ENCODE measurements around the gene SLC39A7. TPM values are rescaled to one million over a fixed set of nuclear protein-coding genes. Genes with fewer than 3 reads are reported as not detected.

The SLC39A7 gene
- total and polyA plus RNA-seq, 2 of the 13 experiments (the other 11 are each of a cell fraction or from before 2014, with no cell fraction given), result 142 to 229 TPM

DNA sequence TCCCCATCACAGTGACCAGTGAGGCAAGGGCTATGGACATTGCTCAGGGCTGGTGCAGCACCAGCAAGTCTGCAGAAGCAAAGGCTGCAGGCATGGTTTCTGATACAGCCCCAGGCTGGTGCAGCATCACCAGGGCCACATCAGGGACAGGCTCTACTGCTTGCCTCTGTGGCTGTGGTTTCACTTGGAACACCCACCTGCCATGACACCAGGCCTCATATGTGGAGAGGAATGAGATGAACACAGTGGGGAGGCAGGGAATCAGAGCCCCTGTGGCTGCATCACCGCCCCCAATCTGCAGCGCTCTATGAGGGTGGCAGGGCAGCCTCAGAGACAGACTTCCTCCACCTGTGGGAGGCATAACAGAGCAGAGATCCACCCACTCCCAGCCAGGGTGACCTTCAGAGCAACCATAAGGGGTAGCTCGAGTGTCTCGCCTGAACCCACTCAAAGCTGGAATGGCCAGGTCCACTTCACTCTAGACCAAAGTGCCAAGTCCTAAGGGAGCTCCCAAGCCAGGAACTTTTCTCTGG, 15.5 kb downstream of the SLC39A7 start:
- Histone ChIP-seq H2AFZ (ENCODE audit: low read length) (no peak overlapping the region), H3K4me3 (replicated peaks in 1 of 3; ENCODE audit: insufficient read depth in 1 of 3, low read depth in 2 of 3, low read length in 3 of 3) (no peak overlapping the region), H4K20me1 (ENCODE audit: insufficient read depth, low read length) (no peaks in the 10 kb centered on the region), H3K27ac (ENCODE audit: extremely low read length, insufficient read depth, low read length) (no peak overlapping the region), H3K36me3 (replicated peaks in 1 of 2; ENCODE audit: control insufficient read depth in 1 of 2, insufficient read depth in 2 of 2, low read length in 2 of 2) (no peaks in the 10 kb centered on the region), H3K79me2 (ENCODE audit: insufficient read depth, low read length) (no peaks in the 10 kb centered on the region), H3K9ac (ENCODE audit: insufficient read depth, low read depth, low read length) (no peak overlapping the region), H3K4me1 (ENCODE audit: insufficient read depth, low read length) (peaks cover 20% of the 10 kb centered on the region), H3K9me3 (ENCODE audit: low read length) (no peaks in the 10 kb centered on the region), H3K27me3 (ENCODE audit: control insufficient read depth in 1 of 2, insufficient read depth in 2 of 2, low read length in 2 of 2) (peaks cover 9 to 52% of the 10 kb centered on the region in 2 experiments; a peak in 4 of 5 replicates), H3K4me2 (ENCODE audit: low read depth, low read length) (no peak overlapping the region)
- FAIRE-seq (no peak), DNase-seq (ENCODE audit: low spot score) (no peak), ATAC-seq (peak; percentile 34)
- intact Hi-C loops (cut with micrococcal nuclease; ENCODE audit: unreplicated experiment) (no loop called here), in situ Hi-C loops (cut with HindIII; ENCODE audit: extremely low pct_ligation_motif_present, low pct_unique_long_range_greater_than_20kb) (no loop called here)
- BruUV-seq (replicated peaks), result no TSS peak
- TF ChIP-seq ZNF670 (CRISPR knock-in tag; IDR thresholded peaks at IDR 0.05; ENCODE audit: borderline replicate concordance), result no peak
- TF ChIP-seq FOXA1 (IDR thresholded peaks at IDR 0.05), result no peak
- TF ChIP-seq FOXA1 (CRISPR knock-in tag; IDR thresholded peaks at IDR 0.05), result no peak
- no peak for TF ChIP-seq MEF2D (CRISPR knock-in tag; IDR thresholded peaks at IDR 0.05)
- no peak for TF ChIP-seq SRY (CRISPR knock-in tag; IDR thresholded peaks at IDR 0.05)
- no peak for TF ChIP-seq TOPORS (CRISPR knock-in tag; IDR thresholded peaks at IDR 0.05)
- TF ChIP-seq NCOA5 (CRISPR knock-in tag; IDR thresholded peaks at IDR 0.05), result no peak
- no peak for TF ChIP-seq ZSCAN12 (CRISPR knock-in tag; IDR thresholded peaks at IDR 0.05)
- TF ChIP-seq ASH2L (IDR thresholded peaks at IDR 0.05; ENCODE audit: insufficient read length, low read depth, low read length), result no peak
- TF ChIP-seq, protein P1, sequence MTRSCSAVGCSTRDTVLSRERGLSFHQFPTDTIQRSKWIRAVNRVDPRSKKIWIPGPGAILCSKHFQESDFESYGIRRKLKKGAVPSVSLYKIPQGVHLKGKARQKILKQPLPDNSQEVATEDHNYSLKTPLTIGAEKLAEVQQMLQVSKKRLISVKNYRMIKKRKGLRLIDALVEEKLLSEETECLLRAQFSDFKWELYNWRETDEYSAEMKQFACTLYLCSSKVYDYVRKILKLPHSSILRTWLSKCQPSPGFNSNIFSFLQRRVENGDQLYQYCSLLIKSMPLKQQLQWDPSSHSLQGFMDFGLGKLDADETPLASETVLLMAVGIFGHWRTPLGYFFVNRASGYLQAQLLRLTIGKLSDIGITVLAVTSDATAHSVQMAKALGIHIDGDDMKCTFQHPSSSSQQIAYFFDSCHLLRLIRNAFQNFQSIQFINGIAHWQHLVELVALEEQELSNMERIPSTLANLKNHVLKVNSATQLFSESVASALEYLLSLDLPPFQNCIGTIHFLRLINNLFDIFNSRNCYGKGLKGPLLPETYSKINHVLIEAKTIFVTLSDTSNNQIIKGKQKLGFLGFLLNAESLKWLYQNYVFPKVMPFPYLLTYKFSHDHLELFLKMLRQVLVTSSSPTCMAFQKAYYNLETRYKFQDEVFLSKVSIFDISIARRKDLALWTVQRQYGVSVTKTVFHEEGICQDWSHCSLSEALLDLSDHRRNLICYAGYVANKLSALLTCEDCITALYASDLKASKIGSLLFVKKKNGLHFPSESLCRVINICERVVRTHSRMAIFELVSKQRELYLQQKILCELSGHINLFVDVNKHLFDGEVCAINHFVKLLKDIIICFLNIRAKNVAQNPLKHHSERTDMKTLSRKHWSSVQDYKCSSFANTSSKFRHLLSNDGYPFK (CRISPR knock-in tag; IDR thresholded peaks at IDR 0.05; ENCODE audit: borderline replicate concordance), result no peak
- TF ChIP-seq NFYC (CRISPR knock-in tag; IDR thresholded peaks at IDR 0.05), result no peak
- no peak for TF ChIP-seq ZFP37 (CRISPR knock-in tag; IDR thresholded peaks at IDR 0.05; ENCODE audit: borderline replicate concordance)
- no peak for TF ChIP-seq SMARCE1 (IDR thresholded peaks at IDR 0.05; ENCODE audit: borderline replicate concordance)
- no peak for TF ChIP-seq TCF7 (IDR thresholded peaks at IDR 0.05; ENCODE audit: low read depth)
- TF ChIP-seq, protein P2, sequence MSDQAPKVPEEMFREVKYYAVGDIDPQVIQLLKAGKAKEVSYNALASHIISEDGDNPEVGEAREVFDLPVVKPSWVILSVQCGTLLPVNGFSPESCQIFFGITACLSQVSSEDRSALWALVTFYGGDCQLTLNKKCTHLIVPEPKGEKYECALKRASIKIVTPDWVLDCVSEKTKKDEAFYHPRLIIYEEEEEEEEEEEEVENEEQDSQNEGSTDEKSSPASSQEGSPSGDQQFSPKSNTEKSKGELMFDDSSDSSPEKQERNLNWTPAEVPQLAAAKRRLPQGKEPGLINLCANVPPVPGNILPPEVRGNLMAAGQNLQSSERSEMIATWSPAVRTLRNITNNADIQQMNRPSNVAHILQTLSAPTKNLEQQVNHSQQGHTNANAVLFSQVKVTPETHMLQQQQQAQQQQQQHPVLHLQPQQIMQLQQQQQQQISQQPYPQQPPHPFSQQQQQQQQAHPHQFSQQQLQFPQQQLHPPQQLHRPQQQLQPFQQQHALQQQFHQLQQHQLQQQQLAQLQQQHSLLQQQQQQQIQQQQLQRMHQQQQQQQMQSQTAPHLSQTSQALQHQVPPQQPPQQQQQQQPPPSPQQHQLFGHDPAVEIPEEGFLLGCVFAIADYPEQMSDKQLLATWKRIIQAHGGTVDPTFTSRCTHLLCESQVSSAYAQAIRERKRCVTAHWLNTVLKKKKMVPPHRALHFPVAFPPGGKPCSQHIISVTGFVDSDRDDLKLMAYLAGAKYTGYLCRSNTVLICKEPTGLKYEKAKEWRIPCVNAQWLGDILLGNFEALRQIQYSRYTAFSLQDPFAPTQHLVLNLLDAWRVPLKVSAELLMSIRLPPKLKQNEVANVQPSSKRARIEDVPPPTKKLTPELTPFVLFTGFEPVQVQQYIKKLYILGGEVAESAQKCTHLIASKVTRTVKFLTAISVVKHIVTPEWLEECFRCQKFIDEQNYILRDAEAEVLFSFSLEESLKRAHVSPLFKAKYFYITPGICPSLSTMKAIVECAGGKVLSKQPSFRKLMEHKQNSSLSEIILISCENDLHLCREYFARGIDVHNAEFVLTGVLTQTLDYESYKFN (CRISPR knock-in tag; conservative IDR thresholded peaks at IDR 0.05), result no peak
- no peak for TF ChIP-seq ZBTB7A (CRISPR knock-in tag; IDR thresholded peaks at IDR 0.05)
- TF ChIP-seq SCMH1 (CRISPR knock-in tag; IDR thresholded peaks at IDR 0.05; ENCODE audit: borderline replicate concordance), result no peak
- TF ChIP-seq DNMT3B (CRISPR knock-in tag; conservative IDR thresholded peaks at IDR 0.05), result no peak
- TF ChIP-seq CREB1 (IDR thresholded peaks at IDR 0.05), result no peak
- TF ChIP-seq CREB1 (CRISPR knock-in tag; IDR thresholded peaks at IDR 0.05), result no peak
- TF ChIP-seq IRF2 (CRISPR knock-in tag; IDR thresholded peaks at IDR 0.05), result no peak
- CTCF ChIA-PET (ENCODE audit: low intra/inter-chr PET ratio, low total read pairs), result no interaction called here
- POLR2A ChIA-PET, result no interaction called here
- 70% methylated on average over 4 of the region's 4 CpGs for WGBS (ENCODE audit: low lambda C conversion rate)
